ENCODE data around the gene EPHB3. TPM values are rescaled to one million over a fixed set of nuclear protein-coding genes. Genes with fewer than 3 reads are reported as not detected.
A peak's percentile ranks its signal among the peaks of the same experiment; 100 is the strongest.

Gene EPHB3
- total and polyA plus RNA-seq, 7 donors, result 1.6 to 20.2 (median 1.9) TPM

- intact Hi-C loops (cut with DNase I), result no loop called here
- H3K27ac ChIP-seq, result peak overlapping the region in 3 of 4 donors; percentile 49 to 67 (median 61)
- no peak for DNase-seq
- WGBS, 2 donors, result 69 to 80% methylated on average over 7 of the region's 7 CpGs
- H3K9me3 ChIP-seq, result no peaks in the 10 kb centered on the region
- H3K4me1 ChIP-seq, result peaks cover 0 to 28% (median 25%) of the 10 kb centered on the region in 4 donors
- no peak overlapping the region for H3K4me3 ChIP-seq
- no peaks in the 10 kb centered on the region for H3K36me3 ChIP-seq
- H3K27me3 ChIP-seq, result no peaks in the 10 kb centered on the region
- TF ChIP-seq CTCF (IDR thresholded peaks at IDR 0.05) (no peak), POLR2A (IDR thresholded peaks at IDR 0.05) (no peak), EP300 (IDR thresholded peaks at IDR 0.05) (no peak), POLR2AphosphoS5 (IDR thresholded peaks at IDR 0.05) (no peak)
These were observed 31.8 kb downstream of the EPHB3 start for GRCh38 chr3:184593220-184593927.

- H3K36me3 ChIP-seq, result no peaks in the 10 kb centered on the region
- no peak for DNase-seq
- H3K4me1 ChIP-seq, result peaks cover 0 to 28% (median 25%) of the 10 kb centered on the region in 4 donors
- no peak overlapping the region for H3K4me3 ChIP-seq
- H3K9me3 ChIP-seq, result no peaks in the 10 kb centered on the region
- no peaks in the 10 kb centered on the region for H3K27me3 ChIP-seq
- TF ChIP-seq POLR2A (IDR thresholded peaks at IDR 0.05), result no peak
- no peak for TF ChIP-seq POLR2AphosphoS5 (IDR thresholded peaks at IDR 0.05)
- no peak for TF ChIP-seq EP300 (IDR thresholded peaks at IDR 0.05)
- no peak for TF ChIP-seq CTCF (IDR thresholded peaks at IDR 0.05)
- 88 to 91% methylated on average over 10 of the region's 10 CpGs for WGBS, 2 donors
- H3K27ac ChIP-seq, result peak overlapping the region in 2 of 4 donors; percentile 61 to 67
- intact Hi-C loops (cut with DNase I), result no loop called here
These were observed 32.3 kb downstream of the EPHB3 start for GRCh38 chr3:184593928-184594303.

- H3K4me1 ChIP-seq, result peaks cover 0 to 28% (median 25%) of the 10 kb centered on the region in 4 donors
- no peak for TF ChIP-seq POLR2AphosphoS5 (IDR thresholded peaks at IDR 0.05)
- TF ChIP-seq CTCF (IDR thresholded peaks at IDR 0.05), result no peak
- TF ChIP-seq POLR2A (IDR thresholded peaks at IDR 0.05), result no peak
- TF ChIP-seq EP300 (IDR thresholded peaks at IDR 0.05), result no peak
- no peaks in the 10 kb centered on the region for H3K9me3 ChIP-seq
- no peak for DNase-seq
- no peak overlapping the region for H3K4me3 ChIP-seq
- no peaks in the 10 kb centered on the region for H3K27me3 ChIP-seq
- H3K36me3 ChIP-seq, result no peaks in the 10 kb centered on the region
- peak overlapping the region in 1 of 4 donors; percentile 67 for H3K27ac ChIP-seq
- WGBS, 2 donors, result 70 to 79% methylated on average over 12 of the region's 12 CpGs
- intact Hi-C loops (cut with DNase I), result no loop called here
These were observed 32.9 kb downstream of the EPHB3 start for GRCh38 chr3:184594371-184595001.

GRCh38 chr3:184595726-184596125 is 34.1 kb downstream of the EPHB3 start:
- intact Hi-C loops (cut with DNase I), result no loop called here
- Histone ChIP-seq H3K4me3 (no peak overlapping the region), H3K4me1 (peaks cover 0 to 28% (median 25%) of the 10 kb centered on the region in 4 donors), H3K27ac (no peak overlapping the region), H3K27me3 (no peaks in the 10 kb centered on the region), H3K36me3 (no peaks in the 10 kb centered on the region), H3K9me3 (no peaks in the 10 kb centered on the region)
- WGBS, 2 donors, result 80 to 82% methylated on average over 8 of the region's 8 CpGs
- DNase-seq, result no peak
- TF ChIP-seq POLR2AphosphoS5 (IDR thresholded peaks at IDR 0.05) (no peak), EP300 (IDR thresholded peaks at IDR 0.05) (no peak), POLR2A (IDR thresholded peaks at IDR 0.05) (no peak), CTCF (IDR thresholded peaks at IDR 0.05) (no peak)

Data from sigmoid colon (tissue), 7 donors.